Kidney (tissue), 14 donors: ENCODE results near the gene NHEJ1. TPM values are rescaled to one million over a fixed set of nuclear protein-coding genes. Genes with fewer than 3 reads are reported as not detected.

Experiments
- DNase-seq, 5 donors: peaks; one replicate each; pipeline ENCODE4 v3.0.0-alpha.2; 2013 to 2020
- FAIRE-seq: peaks from 2 replicates; lab custom pipeline; 2012; peaks lifted over from hg19 to GRCh38; lab: Jason Lieb, UNC
- H3K27ac ChIP-seq, 2 donors: one replicate each; pipeline ENCODE4 v1.7.0; 2013; ENCODE audit warnings: low read depth in 2 of 2, low read length in 2 of 2, inconsistent platforms in 1 of 2
- H3K27me3 ChIP-seq: one replicate; pipeline ENCODE4 v1.7.1; 2013; ENCODE audit warnings: low read length, inconsistent platforms; ENCODE audit not compliant: control insufficient read depth, insufficient read depth
- H3K36me3 ChIP-seq, 3 donors: one replicate each; pipeline versions ENCODE4 v1.7.0 to v1.7.1; 2013; ENCODE audit warnings: low read length in 3 of 3, control low read depth in 1 of 3, inconsistent platforms in 1 of 3; ENCODE audit not compliant: insufficient read depth in 3 of 3, control insufficient read depth in 2 of 3
- H3K4me1 ChIP-seq, 3 donors: one replicate each; pipeline versions ENCODE4 v1.7.0 to v1.7.1; 2013; ENCODE audit warnings: low read length in 3 of 3, inconsistent platforms in 1 of 3, low read depth in 1 of 3; ENCODE audit not compliant: control insufficient read depth in 2 of 3, insufficient read depth in 2 of 3
- H3K4me3 ChIP-seq, 3 donors: one replicate each; pipeline versions ENCODE4 v1.7.0 to v1.8.1; 2013; ENCODE audit warnings: low read length in 3 of 3, control low read depth in 1 of 3, inconsistent platforms in 1 of 3
- H3K9ac ChIP-seq, 3 donors: one replicate each; pipeline versions ENCODE4 v1.7.0 to v1.7.1; 2013; ENCODE audit warnings: low read length in 3 of 3, control low read depth in 1 of 3, inconsistent platforms in 1 of 3
- H3K9me3 ChIP-seq, 3 donors: one replicate each; pipeline versions ENCODE4 v1.7.0 to v1.7.1; 2013; ENCODE audit warnings: low read length in 3 of 3, control low read depth in 1 of 3, inconsistent platforms in 1 of 3; ENCODE audit not compliant: control insufficient read depth in 2 of 3, insufficient read depth in 1 of 3
- intact Hi-C: fragments of 100-400 bp; cut with DNase I; formaldehyde crosslinking; loops from one replicate; pipeline ENCODE4 v1.11.1; 2022
- polyA plus RNA-seq: library from polyadenylated mRNA; stranded (reverse); fragments of 350-450 nt; fragmentation: Illumina TruSeq; extraction: RNeasy Lipid Tissue Mini Kit (QIAGEN cat#74804); gene quantifications from one replicate; pipeline ENCODE4 v1.2.3, GENCODE V29; 2014; ENCODE audit warnings: low read depth, low replicate concordance; ENCODE audit not compliant: insufficient read depth
- total RNA-seq: library from RNA; stranded (reverse); fragmentation: NEBNext Ultra II Directional; extraction: Animal tissue kit (Norgen Biotek cat#: 25700); gene quantifications from one replicate; pipeline ENCODE4 v1.2.1, GENCODE V29; 2021
- TF ChIP-seq, protein P1 (sequence below): IDR thresholded peaks from 3 replicates; pipeline ENCODE4 v1.5.1; 2012; ENCODE audit warnings: mild to moderate bottlenecking, moderate library complexity, borderline replicate concordance; ENCODE audit not compliant: insufficient read depth; ENCODE audit errors: extremely low read depth
- donor health status: control.
- donor health status: control.
- donor health status: control.
- donor health status: control.
- donor health status: control.
- donor health status: DM: yes; HTN: yes; CAD: no.
- donor health status: Normal renal cell carcinoma (clear cell type).

Gene NHEJ1
- total and polyA plus RNA-seq, 2 donors from 2014 or later, result 17.5 to 17.7 TPM

DNA sequence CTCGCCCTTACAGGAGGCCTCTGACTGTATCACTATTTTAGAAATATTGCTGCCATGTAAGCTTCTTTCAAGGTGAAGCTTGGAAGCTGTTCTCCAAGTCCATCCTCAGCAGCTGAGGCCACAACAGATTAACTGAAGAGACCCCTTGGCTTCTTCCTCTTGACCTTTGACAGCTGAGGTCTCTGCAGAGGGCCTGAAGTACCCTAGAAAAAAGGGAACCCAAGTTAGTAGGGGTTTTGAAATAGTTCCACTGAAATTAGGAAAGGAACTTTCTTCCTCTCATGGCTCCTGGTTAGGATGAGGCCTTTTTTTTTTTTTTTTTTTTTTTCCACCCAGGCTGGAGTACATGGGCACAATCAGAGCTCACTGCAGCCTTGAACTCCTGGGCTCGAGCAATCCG lies 84.4 kb downstream of the NHEJ1 start:
- TF ChIP-seq, protein P1, sequence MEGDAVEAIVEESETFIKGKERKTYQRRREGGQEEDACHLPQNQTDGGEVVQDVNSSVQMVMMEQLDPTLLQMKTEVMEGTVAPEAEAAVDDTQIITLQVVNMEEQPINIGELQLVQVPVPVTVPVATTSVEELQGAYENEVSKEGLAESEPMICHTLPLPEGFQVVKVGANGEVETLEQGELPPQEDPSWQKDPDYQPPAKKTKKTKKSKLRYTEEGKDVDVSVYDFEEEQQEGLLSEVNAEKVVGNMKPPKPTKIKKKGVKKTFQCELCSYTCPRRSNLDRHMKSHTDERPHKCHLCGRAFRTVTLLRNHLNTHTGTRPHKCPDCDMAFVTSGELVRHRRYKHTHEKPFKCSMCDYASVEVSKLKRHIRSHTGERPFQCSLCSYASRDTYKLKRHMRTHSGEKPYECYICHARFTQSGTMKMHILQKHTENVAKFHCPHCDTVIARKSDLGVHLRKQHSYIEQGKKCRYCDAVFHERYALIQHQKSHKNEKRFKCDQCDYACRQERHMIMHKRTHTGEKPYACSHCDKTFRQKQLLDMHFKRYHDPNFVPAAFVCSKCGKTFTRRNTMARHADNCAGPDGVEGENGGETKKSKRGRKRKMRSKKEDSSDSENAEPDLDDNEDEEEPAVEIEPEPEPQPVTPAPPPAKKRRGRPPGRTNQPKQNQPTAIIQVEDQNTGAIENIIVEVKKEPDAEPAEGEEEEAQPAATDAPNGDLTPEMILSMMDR, result no peak
- H3K9ac ChIP-seq, result no peak overlapping the region
- no peaks in the 10 kb centered on the region for H3K27me3 ChIP-seq
- peaks cover 0 to 7% (median 0%) of the 10 kb centered on the region in 3 donors for H3K4me1 ChIP-seq
- DNase-seq (no peak), FAIRE-seq (no peak)
- no peaks in the 10 kb centered on the region for H3K9me3 ChIP-seq
- no peak overlapping the region for H3K27ac ChIP-seq
- H3K36me3 ChIP-seq, result peaks cover 2 to 18% (median 15%) of the 10 kb centered on the region in 3 donors
- no peak overlapping the region for H3K4me3 ChIP-seq
- intact Hi-C loops, result no loop called here

GRCh38 chr2:219073413-219074129 lies 87.0 kb downstream of the NHEJ1 start:
- FAIRE-seq, result no peak
- H3K27ac ChIP-seq, result no peak overlapping the region

DNA sequence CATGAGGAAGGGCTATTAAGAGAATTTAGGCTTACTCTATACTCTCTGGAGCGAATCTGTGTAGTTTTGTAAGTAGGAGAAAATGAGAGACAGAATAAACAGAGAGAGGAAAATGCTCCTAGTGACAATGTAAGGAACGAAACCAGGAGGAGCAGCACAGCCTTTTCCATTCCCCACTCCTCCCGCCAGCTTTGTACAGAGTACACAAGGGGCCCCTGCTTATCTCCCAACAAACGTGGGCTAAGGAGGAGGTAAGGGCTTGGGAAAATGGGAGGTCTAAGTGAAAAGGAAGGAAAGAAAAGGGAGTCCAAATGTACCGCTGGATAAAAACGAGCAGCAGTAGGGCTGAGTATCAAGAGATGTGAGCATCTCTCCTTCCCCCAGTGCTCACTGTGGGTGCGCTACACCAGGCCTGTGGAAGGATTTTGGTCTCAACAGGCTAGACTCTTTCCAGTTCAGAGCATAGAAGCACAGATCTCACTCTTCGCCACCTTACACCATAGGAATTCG lies 87.8 kb downstream of the NHEJ1 start:
- DNase-seq (no peak), FAIRE-seq (no peak)
- intact Hi-C loops, result no loop called here
- peaks cover 0 to 6% (median 0%) of the 10 kb centered on the region in 3 donors for H3K4me1 ChIP-seq
- TF ChIP-seq, protein P1, result no peak
- H3K9ac ChIP-seq, result no peak overlapping the region
- H3K9me3 ChIP-seq, result no peaks in the 10 kb centered on the region
- H3K36me3 ChIP-seq, result peaks cover 2 to 18% (median 15%) of the 10 kb centered on the region in 3 donors
- H3K4me3 ChIP-seq, result no peak overlapping the region
- H3K27me3 ChIP-seq, result no peaks in the 10 kb centered on the region
- no peak overlapping the region for H3K27ac ChIP-seq

More at GRCh38 chr2:219073413-219074129, 87.0 kb downstream of the NHEJ1 start:
- TF ChIP-seq, protein P1, result peak; percentile 65
- H3K27me3 ChIP-seq, result no peaks in the 10 kb centered on the region
- no peak overlapping the region for H3K9ac ChIP-seq
- no peaks in the 10 kb centered on the region for H3K9me3 ChIP-seq
- H3K4me3 ChIP-seq, result no peak overlapping the region
- H3K36me3 ChIP-seq, result peaks cover 2 to 18% (median 15%) of the 10 kb centered on the region in 3 donors
- DNase-seq, result peak in 4 of 5 donors; percentile 57 to 85 (median 71)
- H3K4me1 ChIP-seq, result peaks cover 0 to 9% (median 0%) of the 10 kb centered on the region in 3 donors
- intact Hi-C loops, result no loop called here
